Heart right ventricle (tissue), 16 donors: ENCODE measurements around the gene POLRMT. TPM values are rescaled to one million over a fixed set of nuclear protein-coding genes. Genes with fewer than 3 reads are reported as not detected.
"Not testable (repeated sequence)": the region's sequence is repeated elsewhere in the genome, so short reads cannot be mapped to it uniquely, and the experiment has no call there.

Experiments
- ATAC-seq, 8 donors: fragments of 200-7000 bp; cut with Tn5 transposase; one replicate each; pipeline ENCODE4 v1.9.1; 2020; ENCODE audit warnings: mild to moderate bottlenecking in 8 of 8, moderate library complexity in 8 of 8, moderate number of reproducible peaks in 1 of 8
- DNase-seq, 2 donors: peaks; one replicate each; pipeline ENCODE4 v3.0.0-alpha.2; 2020
- H3K27ac ChIP-seq, 10 donors: fragments of 200-600 bp; sonication (generic) in 2 of 10; one replicate each; pipeline versions ENCODE4 v1.5.0 to v1.8.0; 2020 to 2022; ENCODE audit warnings: mild to moderate bottlenecking in 3 of 10
- H3K27me3 ChIP-seq, 7 donors: fragments of 200-600 bp; one replicate each; pipeline ENCODE4 v1.8.0; 2021 to 2022; ENCODE audit warnings: mild to moderate bottlenecking in 2 of 7
- H3K36me3 ChIP-seq, 9 donors: fragments of 200-600 bp; sonication (generic) in 1 of 9; one replicate each; pipeline versions ENCODE4 v1.5.0 to v1.8.0; 2020 to 2022; ENCODE audit warnings: mild to moderate bottlenecking in 2 of 9
- H3K4me1 ChIP-seq, 9 donors: fragments of 200-600 bp; sonication (generic) in 1 of 9; one replicate each; pipeline versions ENCODE4 v1.5.0 to v1.8.0; 2020 to 2022; ENCODE audit warnings: mild to moderate bottlenecking in 4 of 9
- H3K4me3 ChIP-seq, 10 donors: fragments of 200-600 bp; sonication (generic) in 2 of 10; one replicate each; pipeline versions ENCODE4 v1.5.0 to v1.8.0; 2020 to 2022; ENCODE audit warnings: mild to moderate bottlenecking in 7 of 10, moderate library complexity in 2 of 10
- H3K9me3 ChIP-seq, 11 donors: fragments of 200-600 bp in 10 of 11; sonication (generic) in 2 of 11; one replicate each; pipeline versions ENCODE4 v1.5.0 to v1.8.0; 2013 to 2022; ENCODE audit warnings: mild to moderate bottlenecking in 2 of 11, control low read depth in 1 of 11, moderate library complexity in 1 of 11
- CTCF ChIP-seq, 9 donors: fragments of 200-600 bp; sonication (generic) in 2 of 9; IDR thresholded peaks; one replicate each; pipeline versions ENCODE4 v1.5.0 to v1.8.0; 2021 to 2022; ENCODE audit warnings: antibody characterized with exemption in 9 of 9, mild to moderate bottlenecking in 5 of 9, moderate library complexity in 1 of 9
- WGBS, 2 donors: extraction: QIAGEN DNeasy Blood & Tissue Kit; methylation state at CpG; one replicate each; pipeline ENCODE4 v1.1.7; 2013; ENCODE audit warnings: inconsistent platforms in 1 of 2; 5-methylcytosine and 5-hydroxymethylcytosine counted together
- intact Hi-C, 10 donors: fragments of 100-400 bp; cut with DNase I; formaldehyde crosslinking; loops; one replicate each; pipeline versions ENCODE4 v1.11.1 to v1.14.2; 2022
- polyA plus RNA-seq, 2 donors: library from polyadenylated mRNA; stranded (reverse); fragments of 200-250 nt; gene quantifications; one replicate each; pipeline ENCODE4 v1.2.3, GENCODE V29; 2013
- total RNA-seq, 10 donors: library from RNA; stranded (reverse); fragmentation: NEBNext Ultra II Directional in 3 of 10; extraction: Animal tissue kit (Norgen Biotek cat#: 25700) in 3 of 10; gene quantifications; one replicate each; pipeline versions ENCODE4 v1.2.1 to v1.2.4, GENCODE V29; 2021 to 2023
- donor health status: Arrhythmogenic right ventricular cardiomyopathy.
- donor health status: ischemic (EF 13 %, LVEDD 7.1; RV severe dilation, severe dysfunction).
- donor health status: healthy with polysubstance abuse.
- donor health status: DM: no; HTN: yes; CAD: no.
- donor health status: DM: no; HTN: no; CAD: no.
- donor health status: ischemic (EF 25% LVEDD 6.9; RV normal size, moderate dysfunction).
- donor health status: ischemic (EF 25% LVEDD 5.7; RV mildly dilated, moderate dysfunction).
- donor health status: healthy.
- donor health status: DM: yes; HTN: yes; CAD: no.
- donor health status: Ischemic cardiomyopathy.
- donor health status: ischemic (EF 35%, LVEDD 5.7; RV mildly dilated, moderate dysfunction).
- donor health status: nonischemic (EF 11% LVEDD 7.7; RV severe dilation, severe dysfunction).
- donor health status: DM: yes; HTN: yes; CAD: no.
- donor health status: PGD.
- donor health status: ischemic (EF 29% LVEDD 5.4; RV normal size, mild dysfunction).
- donor health status: nonischemic (EF 23%, LVEDD 6.1; RV moderate dilation, normal function).

Gene POLRMT
- total and polyA plus RNA-seq, 12 donors, result 37.2 to 159 (median 45.3) TPM

DNA sequence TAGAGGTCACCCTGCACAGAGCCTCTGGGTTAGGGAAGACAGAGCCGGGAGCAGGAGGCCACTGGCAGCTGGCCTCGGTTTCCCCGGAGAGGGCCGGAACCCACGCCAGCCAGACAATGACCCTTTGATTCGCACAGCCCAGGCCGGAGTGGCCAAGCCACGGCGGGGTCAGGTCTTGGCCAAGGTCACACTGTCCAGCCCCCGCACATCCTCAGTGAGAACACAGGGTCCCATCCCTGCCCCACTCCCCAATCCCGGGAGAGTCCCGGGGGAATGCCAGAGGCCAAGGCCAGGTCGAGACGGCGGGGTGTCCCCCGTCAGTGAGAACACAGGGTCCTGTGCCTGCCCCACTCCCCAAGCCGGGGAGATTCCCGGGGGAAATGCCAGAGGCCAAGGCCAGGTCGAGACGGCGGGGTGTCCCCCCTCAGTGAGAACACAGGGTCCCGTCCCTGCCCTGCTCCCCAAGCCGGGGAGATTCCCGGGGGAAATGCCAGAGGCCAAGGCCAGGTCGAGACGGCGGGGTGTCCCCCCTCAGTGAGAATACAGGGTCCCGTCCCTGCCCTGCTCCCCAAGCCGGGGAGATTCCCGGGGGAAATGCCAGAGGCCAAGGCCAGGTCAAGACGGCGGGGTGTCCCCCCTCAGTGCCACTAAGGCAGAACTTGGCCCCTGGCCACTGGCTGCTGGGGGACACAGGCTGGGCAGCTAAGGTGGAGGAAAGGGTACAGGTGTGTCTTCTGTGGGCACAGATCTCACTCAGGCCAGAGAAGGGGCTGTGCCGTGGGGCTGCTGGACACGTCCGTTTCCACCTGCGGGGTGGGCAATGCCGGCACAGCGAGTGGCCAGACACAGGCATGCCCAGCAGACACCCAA is 41.2 kb upstream of the POLRMT start:
- H3K36me3 ChIP-seq, result peaks cover 0 to 5% (median 0%) of the 10 kb centered on the region in 9 donors
- no peaks in the 10 kb centered on the region for H3K9me3 ChIP-seq
- H3K4me3 ChIP-seq, result no peak overlapping the region
- peak in 5 of 8 donors; percentile 2 to 16 (median 5) for ATAC-seq
- peaks cover 8 to 56% (median 39%) of the 10 kb centered on the region in 9 donors for H3K4me1 ChIP-seq
- peaks cover 0 to 28% (median 0%) of the 10 kb centered on the region in 7 donors for H3K27me3 ChIP-seq
- DNase-seq, result peak in 1 of 2 donors; percentile 62
- no peak for TF ChIP-seq CTCF (IDR thresholded peaks at IDR 0.05)
- 59% methylated on average over 38 of the region's 38 CpGs for WGBS, 2 donors
- peak overlapping the region in 8 of 10 donors; percentile 35 to 98 (median 72) for H3K27ac ChIP-seq
- intact Hi-C loops, result no loop called here

- Histone ChIP-seq H3K27ac (no peak overlapping the region), H3K4me1 (peaks cover 0 to 23% (median 10%) of the 10 kb centered on the region in 9 donors), H3K27me3 (peaks cover 0 to 10% (median 0%) of the 10 kb centered on the region in 7 donors), H3K4me3 (no peak overlapping the region), H3K36me3 (no peaks in the 10 kb centered on the region), H3K9me3 (peaks cover 0 to 7% (median 0%) of the 10 kb centered on the region in 11 donors)
- no peak for ATAC-seq
- 70 to 80% methylated on average over 9 of the region's 9 CpGs for WGBS, 2 donors
- no peak for TF ChIP-seq CTCF (IDR thresholded peaks at IDR 0.05)
- DNase-seq, result no peak
- intact Hi-C loops, result no loop called here
Measured at GRCh38 chr19:670609-671075, 37.3 kb upstream of the POLRMT start.

DNA sequence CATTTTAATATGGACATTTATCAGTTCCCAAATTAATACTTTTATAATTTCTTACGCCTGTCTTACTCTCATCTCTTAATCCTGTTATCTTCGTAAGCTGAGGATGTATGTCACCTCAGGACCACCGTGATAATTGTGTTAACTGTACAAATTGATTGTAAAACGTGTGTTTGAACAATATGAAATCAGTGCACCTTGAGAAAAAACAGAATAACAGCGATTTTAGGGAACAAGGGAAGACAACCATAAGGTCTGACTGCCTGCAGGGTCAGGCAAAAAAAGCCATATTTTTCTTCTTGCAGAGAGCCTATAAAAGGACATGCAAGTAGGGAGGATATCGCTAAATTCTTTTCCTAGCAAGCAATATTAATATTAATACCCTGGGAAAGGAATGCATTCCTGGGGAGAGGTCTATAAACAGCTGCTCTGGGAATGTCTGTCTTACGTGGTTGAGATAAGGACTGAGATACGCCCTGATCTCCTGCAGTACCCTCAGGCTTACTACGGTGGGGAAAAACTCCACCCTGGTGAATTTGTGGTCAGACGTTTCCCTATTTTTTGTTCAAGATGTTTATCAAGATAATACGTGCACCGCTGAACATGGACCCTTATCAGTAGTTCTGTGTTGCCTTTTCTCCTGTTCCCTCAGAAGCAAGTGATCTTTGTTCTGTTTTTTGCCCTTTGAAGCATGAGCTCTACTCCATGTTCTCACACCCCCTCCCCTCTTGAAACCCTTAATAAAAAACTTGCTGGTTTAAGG is 35.5 kb upstream of the POLRMT start:
- H3K9me3 ChIP-seq, ATAC-seq, intact Hi-C loops: not testable (repeated sequence)

DNA sequence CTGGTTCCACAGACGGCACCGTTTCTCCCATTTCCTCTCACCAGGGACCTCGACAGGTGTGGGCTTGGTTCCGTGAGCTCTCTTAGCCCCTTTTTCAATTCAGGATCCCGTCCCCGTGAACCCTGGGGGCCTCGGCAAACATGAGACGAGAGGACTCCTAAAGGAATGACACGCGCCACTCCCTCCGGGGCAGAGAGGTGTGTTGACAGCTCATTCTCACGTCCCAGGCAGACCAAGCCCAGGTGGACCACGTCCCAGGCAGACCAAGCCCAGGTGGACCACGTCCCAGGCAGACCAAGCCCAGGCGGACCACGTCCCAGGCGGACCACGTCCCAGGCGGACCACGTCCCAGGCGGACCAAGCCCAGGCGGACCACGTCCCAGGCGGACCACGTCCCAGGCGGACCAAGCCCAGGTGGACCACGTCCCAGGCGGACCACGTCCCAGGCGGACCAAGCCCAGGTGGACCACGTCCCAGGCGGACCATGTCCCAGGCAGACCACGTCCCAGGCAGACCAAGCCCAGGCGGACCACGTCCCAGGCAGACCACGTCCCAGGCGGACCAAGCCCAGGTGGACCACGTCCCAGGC is 33.7 kb upstream of the POLRMT start:
- H3K36me3 ChIP-seq, ATAC-seq, DNase-seq, H3K9me3 ChIP-seq, H3K27ac ChIP-seq, H3K4me3 ChIP-seq, H3K27me3 ChIP-seq: not testable (repeated sequence)
- WGBS, 2 donors, result 89 to 92% methylated on average over 36 to 38 of the region's 38 CpGs
- peaks cover 7 to 28% (median 18%) of the 10 kb centered on the region in 9 donors for H3K4me1 ChIP-seq
- intact Hi-C loops, result loop anchor here in 2 of 10 donors (2.0 kb wide), 2 partner anchors 66 to 70 kb away; no protein-coding TSS in a partner anchor

More for the DNA sequence above, 35.5 kb upstream of the POLRMT start:
- DNase-seq, H3K27me3 ChIP-seq, H3K27ac ChIP-seq, H3K36me3 ChIP-seq, H3K4me3 ChIP-seq: not testable (repeated sequence)
- peaks cover 2 to 26% (median 9%) of the 10 kb centered on the region in 9 donors for H3K4me1 ChIP-seq
- WGBS, 2 donors, result 58 to 60% methylated on average over 12 of the region's 12 CpGs
